Stimulated activated naive B cell treated with anti-CD40 and anti-IgM and Interleukin-4, amounts not matched to agents 10 μg/mL and 1 μg/mL and 100 μg/mL, for 72 hours (primary cell): Measurements from ENCODE around the gene LNX1.

Experiments
- ATAC-seq, 2 donors: fragments of 150-1000 bp; cut with Tn5 transposase; replicated peaks; 2 replicates each; pipeline ENCODE4 v1.10.0; 2021; ENCODE audit warnings: moderate library complexity in 1 of 2
- DNase-seq: peaks from one replicate; pipeline ENCODE4 v3.0.0; 2021
- H3K27ac Mint-ChIP-seq: one replicate; pipeline ENCODE4 v1.8.0; 2022; ENCODE audit warnings: mild to moderate bottlenecking, mixed read lengths
- H3K27me3 Mint-ChIP-seq, 2 donors: one replicate each; pipeline ENCODE4 v1.8.0; 2022; ENCODE audit warnings: mixed read lengths in 2 of 2
- H3K36me3 Mint-ChIP-seq, 2 donors: one replicate each; pipeline ENCODE4 v1.8.0; 2022; ENCODE audit warnings: mixed read lengths in 2 of 2, mild to moderate bottlenecking in 1 of 2
- H3K4me1 Mint-ChIP-seq, 2 donors: one replicate each; pipeline ENCODE4 v1.8.0; 2022; ENCODE audit warnings: mixed read lengths in 2 of 2, mild to moderate bottlenecking in 1 of 2
- H3K4me3 Mint-ChIP-seq, 2 donors: one replicate each; pipeline ENCODE4 v1.8.0; 2022; ENCODE audit warnings: mild to moderate bottlenecking in 2 of 2, mixed read lengths in 2 of 2, moderate library complexity in 1 of 2
- H3K9me3 Mint-ChIP-seq, 2 donors: one replicate each; pipeline ENCODE4 v1.8.0; 2022; ENCODE audit warnings: mixed read lengths in 2 of 2, mild to moderate bottlenecking in 1 of 2

The LNX1 gene

DNA sequence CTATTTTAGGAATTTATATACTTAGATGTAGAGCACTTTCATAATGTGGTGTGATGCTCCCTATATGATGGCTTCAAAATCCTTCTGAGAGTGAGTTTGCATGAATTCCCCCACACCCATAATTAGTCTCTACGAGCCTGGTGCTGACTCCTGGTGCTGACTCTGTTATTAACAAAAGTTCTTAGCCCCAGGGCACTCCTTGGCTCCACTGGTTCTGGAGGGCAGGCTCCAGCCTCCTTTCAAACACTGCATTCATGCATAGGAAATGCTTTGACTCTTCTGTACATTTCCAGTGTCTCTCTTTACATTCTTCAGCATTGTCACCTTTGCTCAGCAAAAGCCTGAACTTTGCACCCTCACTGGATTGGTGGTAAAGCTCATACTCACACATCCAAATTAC is 64.0 kb downstream of the LNX1 start:
- no peak for ATAC-seq
- Mint-ChIP-seq H3K4me3 (no peak overlapping the region), H3K9me3 (no peaks in the 10 kb centered on the region), H3K36me3 (no peaks in the 10 kb centered on the region), H3K27ac (no peak overlapping the region), H3K27me3 (peaks cover under 1 to 14% of the 10 kb centered on the region in 2 donors), H3K4me1 (no peaks in the 10 kb centered on the region)
- no peak for DNase-seq

DNA sequence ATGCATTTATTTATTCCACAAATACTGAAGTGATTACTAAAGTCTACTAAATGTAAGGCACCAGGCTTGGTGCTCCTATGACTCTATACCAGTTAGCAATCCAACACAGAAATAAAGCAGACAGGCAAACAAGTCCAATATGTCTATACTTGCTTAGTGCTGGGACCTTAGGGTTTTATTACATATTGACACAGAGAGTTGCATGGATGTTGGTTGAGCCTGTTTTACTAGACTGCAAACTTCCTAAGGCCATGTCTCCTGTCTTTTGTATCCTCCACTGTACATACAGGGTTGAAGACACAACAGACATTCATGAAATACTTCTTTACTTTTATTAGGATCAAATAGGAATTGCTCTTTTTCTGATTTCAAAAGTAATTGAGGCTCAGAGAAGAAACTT is 69.0 kb downstream of the LNX1 start:
- DNase-seq (no peak), ATAC-seq (no peak)
- peaks cover 7 to 10% of the 10 kb centered on the region in 2 donors for H3K27me3 Mint-ChIP-seq

DNA sequence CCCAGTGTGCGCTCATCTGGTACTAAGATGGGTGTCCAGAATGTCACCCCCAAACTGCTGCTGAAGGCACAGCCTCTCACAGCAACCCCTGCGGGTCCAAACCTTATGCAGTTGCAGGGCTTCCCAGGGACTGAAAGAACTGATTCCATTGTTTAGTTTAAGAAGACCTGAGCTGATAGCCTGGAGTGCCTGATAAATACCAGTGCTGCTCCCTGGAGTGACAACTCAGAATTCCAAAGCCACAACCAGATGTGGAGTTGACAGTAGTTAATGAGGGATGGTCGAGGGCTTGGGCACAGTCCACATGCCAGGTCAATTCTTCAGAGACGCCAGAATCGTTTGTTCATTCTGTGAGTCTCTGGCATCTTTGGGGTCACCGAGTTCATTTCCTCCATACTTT is 71.2 kb downstream of the LNX1 start:
- H3K9me3 Mint-ChIP-seq: no peaks in the 10 kb centered on the region
- H3K36me3 Mint-ChIP-seq: no peaks in the 10 kb centered on the region
- H3K27ac Mint-ChIP-seq: no peak overlapping the region
- no peaks in the 10 kb centered on the region for H3K4me1 Mint-ChIP-seq
- no peak for ATAC-seq
- no peak overlapping the region for H3K4me3 Mint-ChIP-seq
- DNase-seq: no peak
- H3K27me3 Mint-ChIP-seq: peaks cover 7 to 10% of the 10 kb centered on the region in 2 donors

More for the DNA sequence above, 69.0 kb downstream of the LNX1 start:
- Mint-ChIP-seq H3K4me1 (no peaks in the 10 kb centered on the region), H3K9me3 (no peaks in the 10 kb centered on the region), H3K36me3 (no peaks in the 10 kb centered on the region), H3K27ac (no peak overlapping the region), H3K4me3 (no peak overlapping the region)

DNA sequence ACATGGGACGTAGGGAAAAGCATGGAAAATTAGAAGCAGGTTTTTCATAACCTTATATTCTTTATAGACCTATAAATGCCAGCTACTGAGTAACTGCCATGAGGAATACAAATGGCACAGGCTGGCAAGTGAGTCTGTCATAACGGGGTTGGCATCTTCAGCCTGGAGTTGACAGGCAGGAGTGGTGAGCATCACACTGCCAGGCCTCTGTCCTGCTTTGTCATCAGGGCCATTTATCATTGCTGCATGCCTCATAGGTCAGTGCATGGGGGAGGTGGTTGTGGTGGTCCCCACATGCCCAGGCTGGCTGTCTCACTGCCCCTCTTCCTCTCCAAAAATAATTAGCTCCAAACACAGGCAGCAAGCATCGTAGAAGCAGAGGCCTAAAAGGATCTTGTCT is 72.5 kb downstream of the LNX1 start:
- Mint-ChIP-seq H3K4me3 (no peak overlapping the region), H3K36me3 (no peaks in the 10 kb centered on the region), H3K27ac (no peak overlapping the region), H3K4me1 (no peaks in the 10 kb centered on the region), H3K27me3 (peaks cover 7 to 10% of the 10 kb centered on the region in 2 donors), H3K9me3 (no peaks in the 10 kb centered on the region)
- no peak for ATAC-seq
- DNase-seq: no peak

DNA sequence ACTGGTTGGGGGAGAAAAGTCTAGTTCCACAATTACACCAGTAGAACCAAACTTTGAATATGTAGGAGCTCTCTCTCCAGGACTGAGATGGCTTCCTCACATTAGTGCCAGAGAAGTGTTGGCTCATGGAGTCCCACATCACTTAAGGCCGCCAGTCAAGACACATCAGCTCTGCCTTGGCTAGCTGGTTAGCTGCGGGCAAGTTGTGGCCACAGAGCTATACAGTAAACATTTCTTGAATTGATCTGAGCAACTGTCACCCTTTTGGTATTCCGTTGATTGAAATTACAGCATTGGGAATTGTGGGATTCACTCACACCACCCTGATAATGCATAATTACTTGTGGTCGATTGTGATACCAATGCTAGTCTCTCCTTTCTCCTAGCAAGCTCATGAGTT is 76.2 kb downstream of the LNX1 start:
- Mint-ChIP-seq H3K27ac (no peak overlapping the region), H3K9me3 (no peaks in the 10 kb centered on the region), H3K4me3 (no peak overlapping the region), H3K4me1 (no peaks in the 10 kb centered on the region), H3K27me3 (peaks cover 0 to 9% of the 10 kb centered on the region in 2 donors), H3K36me3 (no peaks in the 10 kb centered on the region)
- no peak for ATAC-seq
- DNase-seq: no peak

DNA sequence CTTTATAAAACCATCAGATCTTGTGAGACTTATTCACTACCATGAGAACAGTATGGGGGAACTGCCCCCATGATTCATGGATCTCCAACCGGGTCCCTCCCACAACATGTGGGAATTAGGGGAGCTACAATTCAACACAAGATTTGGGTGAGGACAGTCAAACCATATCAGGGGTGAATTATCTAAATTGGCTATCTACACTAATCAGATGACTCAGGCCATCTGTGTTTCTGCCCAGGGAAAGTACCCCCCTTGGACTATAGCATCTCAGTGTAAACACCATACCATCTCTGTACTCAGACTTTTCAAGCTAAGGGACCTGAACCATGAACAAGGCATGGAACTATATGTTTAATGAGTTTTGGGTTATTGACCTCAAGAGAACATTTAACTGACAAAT is 76.8 kb downstream of the LNX1 start:
- Mint-ChIP-seq H3K4me1 (no peaks in the 10 kb centered on the region), H3K27ac (no peak overlapping the region), H3K4me3 (no peak overlapping the region), H3K9me3 (no peaks in the 10 kb centered on the region), H3K36me3 (no peaks in the 10 kb centered on the region), H3K27me3 (peaks cover 0 to 9% of the 10 kb centered on the region in 2 donors)
- ATAC-seq (no peak), DNase-seq (no peak)

DNA sequence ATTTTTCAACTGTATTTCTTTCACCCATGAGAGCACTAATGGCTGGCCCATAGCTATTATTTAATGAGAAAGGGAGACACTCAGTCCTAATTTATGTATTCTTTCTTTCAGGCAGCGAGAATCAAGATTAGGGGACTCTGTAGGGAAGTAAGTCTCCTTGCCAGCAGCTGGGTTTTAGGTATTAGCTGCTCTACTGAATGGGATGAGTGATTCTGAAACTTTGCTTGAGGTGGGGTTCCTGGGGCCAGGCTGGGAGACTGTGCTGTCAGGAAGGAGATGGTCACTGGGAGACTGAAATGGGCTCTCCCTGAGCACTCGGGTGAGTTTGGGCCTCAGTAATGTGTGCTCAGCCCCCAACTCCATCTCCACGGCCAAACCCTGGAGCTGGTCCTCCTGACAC is 78.7 kb downstream of the LNX1 start:
- H3K4me3 Mint-ChIP-seq: no peak overlapping the region
- no peaks in the 10 kb centered on the region for H3K4me1 Mint-ChIP-seq
- DNase-seq: no peak

DNA sequence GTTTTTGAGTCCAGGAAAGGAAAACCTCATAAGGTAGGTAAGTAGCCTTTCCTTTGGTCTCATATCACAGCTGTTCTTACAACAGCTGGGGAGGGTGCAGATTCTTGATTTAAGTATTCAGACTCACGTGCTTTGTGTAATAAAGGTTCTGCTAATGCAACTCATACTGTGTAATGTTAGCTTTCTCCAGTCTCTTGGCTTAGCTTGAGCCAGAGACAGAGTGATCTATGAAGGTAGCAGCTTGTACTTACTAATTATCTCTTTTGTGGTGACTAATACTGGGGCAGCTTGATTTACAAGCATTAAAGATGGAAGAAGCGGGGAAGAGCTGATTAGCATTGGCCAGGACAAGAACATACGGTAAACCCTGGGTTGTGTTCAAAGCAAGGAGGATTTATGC is 80.3 kb downstream of the LNX1 start:
- DNase-seq (no peak), ATAC-seq (no peak)
- H3K4me1 Mint-ChIP-seq: no peaks in the 10 kb centered on the region
- H3K27ac Mint-ChIP-seq: no peak overlapping the region
- no peaks in the 10 kb centered on the region for H3K9me3 Mint-ChIP-seq
- no peaks in the 10 kb centered on the region for H3K36me3 Mint-ChIP-seq
- no peak overlapping the region for H3K4me3 Mint-ChIP-seq
- H3K27me3 Mint-ChIP-seq: peaks cover 0 to 9% of the 10 kb centered on the region in 2 donors

More for the DNA sequence above, 78.7 kb downstream of the LNX1 start:
- Mint-ChIP-seq H3K36me3 (no peaks in the 10 kb centered on the region), H3K9me3 (no peaks in the 10 kb centered on the region), H3K27ac (no peak overlapping the region), H3K27me3 (peaks cover 0 to 9% of the 10 kb centered on the region in 2 donors)
- ATAC-seq: no peak

DNA sequence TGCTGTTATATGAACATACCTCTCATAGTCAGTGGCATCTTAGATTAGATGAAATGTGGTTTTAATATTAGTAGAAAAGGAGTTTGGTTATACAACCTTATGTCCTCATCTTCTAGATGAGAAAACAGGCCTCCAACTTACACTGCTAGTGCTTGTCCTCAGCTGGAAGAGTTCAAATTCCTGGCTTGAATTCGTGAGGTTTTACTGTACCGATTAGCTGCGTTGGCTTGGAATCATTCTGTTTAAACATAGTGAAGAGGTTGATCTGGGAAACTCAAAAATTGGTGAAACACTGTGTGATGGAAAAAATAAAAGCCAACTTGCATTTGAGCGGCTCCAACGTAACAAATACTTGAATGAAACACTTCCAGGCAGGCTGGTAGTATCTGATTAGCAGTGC is 81.0 kb downstream of the LNX1 start:
- Mint-ChIP-seq H3K4me1 (no peaks in the 10 kb centered on the region), H3K36me3 (no peaks in the 10 kb centered on the region), H3K4me3 (no peak overlapping the region), H3K27ac (no peak overlapping the region), H3K9me3 (no peaks in the 10 kb centered on the region), H3K27me3 (peaks cover 0 to 9% of the 10 kb centered on the region in 2 donors)
- DNase-seq: no peak
- no peak for ATAC-seq

DNA sequence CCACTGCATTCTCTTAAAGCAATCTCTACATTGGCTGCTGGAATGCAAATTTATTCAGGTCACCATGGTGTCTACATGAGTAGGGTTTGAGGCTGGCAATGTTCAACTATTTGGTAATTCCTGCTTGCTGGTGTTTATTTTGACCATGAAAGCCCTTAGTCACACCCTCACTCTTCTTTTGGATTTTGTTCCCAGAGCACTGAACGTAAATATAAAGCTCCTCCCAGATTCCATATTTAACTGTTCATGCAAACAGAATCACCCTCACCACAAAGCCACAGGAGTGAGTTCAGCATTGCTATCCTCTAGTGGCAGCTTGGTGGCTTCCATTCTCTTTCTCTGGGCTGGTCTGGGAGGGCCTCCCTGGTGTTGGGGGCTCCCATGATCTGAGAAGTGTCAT is 82.8 kb downstream of the LNX1 start:
- Mint-ChIP-seq H3K36me3 (no peaks in the 10 kb centered on the region), H3K9me3 (no peaks in the 10 kb centered on the region), H3K27me3 (peaks cover 0 to under 1% of the 10 kb centered on the region in 2 donors), H3K27ac (no peak overlapping the region), H3K4me1 (no peaks in the 10 kb centered on the region), H3K4me3 (no peak overlapping the region)
- no peak for DNase-seq
- ATAC-seq: no peak

DNA sequence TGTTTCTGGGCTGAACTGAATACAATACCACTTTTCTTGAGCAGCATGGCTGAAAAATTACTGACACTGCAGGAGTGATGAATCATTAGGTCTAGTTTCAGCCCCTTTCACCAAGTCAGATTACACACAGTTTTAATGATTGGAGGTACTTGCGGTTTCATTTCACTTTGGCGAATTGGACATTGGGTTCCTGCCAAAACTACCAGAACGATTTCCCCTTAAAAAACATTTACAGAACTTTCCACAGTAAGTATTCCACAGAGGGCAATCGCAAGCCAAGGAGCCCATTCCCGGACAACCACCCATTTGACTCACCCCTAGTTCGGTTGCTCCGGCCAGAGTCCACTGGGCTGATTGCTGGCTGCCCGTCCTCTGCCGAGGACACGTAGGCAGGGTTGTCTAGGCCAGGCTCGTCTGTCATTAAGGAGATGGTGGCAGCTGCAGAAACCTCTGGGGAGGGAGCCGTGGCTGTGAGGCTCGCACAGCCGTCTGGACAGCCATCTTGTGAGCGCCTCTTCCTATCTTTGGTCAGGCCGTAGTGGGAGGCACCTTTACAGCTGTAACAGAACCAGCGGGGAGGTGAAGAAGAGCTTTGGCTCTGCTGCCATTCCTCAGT is 83.5 kb downstream of the LNX1 start:
- Mint-ChIP-seq H3K9me3 (no peaks in the 10 kb centered on the region), H3K27ac (no peak overlapping the region), H3K36me3 (no peaks in the 10 kb centered on the region), H3K4me3 (no peak overlapping the region), H3K4me1 (no peaks in the 10 kb centered on the region), H3K27me3 (no peaks in the 10 kb centered on the region)
- DNase-seq (no peak), ATAC-seq (no peak)

DNA sequence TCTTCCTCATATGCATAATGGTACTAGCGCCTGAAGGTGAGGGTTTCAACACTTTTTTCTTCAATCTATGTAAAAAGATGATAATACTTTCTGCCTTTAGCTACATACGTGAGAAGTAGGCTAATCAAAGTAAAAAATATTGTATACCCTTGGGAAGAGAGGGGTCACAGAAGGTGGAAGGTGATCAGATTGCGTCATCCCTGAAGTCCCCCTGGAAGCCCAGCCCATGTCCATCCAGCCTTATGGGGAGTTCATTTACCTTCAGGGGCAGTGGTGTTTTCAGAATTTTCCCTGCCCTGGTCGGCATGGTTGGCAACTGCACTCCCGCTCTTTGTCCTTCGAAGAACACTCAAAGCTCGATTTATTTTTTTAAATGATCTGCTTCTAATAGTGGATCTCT is 84.2 kb downstream of the LNX1 start:
- H3K9me3 Mint-ChIP-seq: no peaks in the 10 kb centered on the region
- no peaks in the 10 kb centered on the region for H3K36me3 Mint-ChIP-seq
- DNase-seq (no peak), ATAC-seq (no peak)
- no peaks in the 10 kb centered on the region for H3K27me3 Mint-ChIP-seq
- no peaks in the 10 kb centered on the region for H3K4me1 Mint-ChIP-seq
- H3K27ac Mint-ChIP-seq: no peak overlapping the region
- H3K4me3 Mint-ChIP-seq: no peak overlapping the region

DNA sequence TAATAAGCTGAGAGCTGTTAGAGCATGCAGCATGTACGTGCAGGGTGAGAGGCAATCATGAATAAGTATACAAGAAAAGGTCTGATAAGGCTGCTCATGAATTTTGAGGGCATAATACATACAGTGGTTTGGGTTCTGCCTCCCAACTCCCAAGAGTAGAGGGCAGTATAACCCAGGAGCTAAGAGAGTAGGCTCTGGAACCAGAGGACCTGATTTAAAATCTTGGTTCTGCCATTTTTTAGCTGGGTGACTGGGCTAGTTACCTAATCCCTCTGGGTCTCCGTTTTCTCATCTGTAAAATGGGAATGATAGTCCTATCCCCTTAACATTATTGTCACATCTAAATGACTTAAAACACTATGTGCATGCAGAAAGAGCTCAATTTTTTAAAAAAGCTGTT is 85.3 kb downstream of the LNX1 start:
- H3K27me3 Mint-ChIP-seq: no peaks in the 10 kb centered on the region
- ATAC-seq: no peak
- no peaks in the 10 kb centered on the region for H3K4me1 Mint-ChIP-seq
- H3K27ac Mint-ChIP-seq: no peak overlapping the region
- DNase-seq: no peak
- no peaks in the 10 kb centered on the region for H3K36me3 Mint-ChIP-seq
- H3K4me3 Mint-ChIP-seq: no peak overlapping the region
- no peaks in the 10 kb centered on the region for H3K9me3 Mint-ChIP-seq

DNA sequence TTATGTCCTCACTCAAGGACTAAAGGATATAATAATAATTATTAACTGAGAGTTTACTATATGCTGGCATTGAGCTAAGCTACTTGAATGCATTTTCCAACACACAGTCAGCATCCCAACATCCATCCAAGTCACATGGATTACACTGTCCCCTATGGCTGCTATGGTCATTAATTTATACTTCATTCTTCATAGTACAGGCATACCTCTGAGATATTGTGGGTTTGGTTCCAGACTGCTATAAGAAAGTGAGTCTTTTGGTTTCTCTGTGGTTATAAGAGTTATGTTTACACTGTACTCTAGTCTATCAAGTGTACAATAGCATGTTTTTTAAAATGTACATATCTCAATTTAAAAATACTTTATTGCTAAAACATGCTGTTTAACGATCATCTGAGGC is 89.2 kb downstream of the LNX1 start:
- Mint-ChIP-seq H3K27me3 (no peaks in the 10 kb centered on the region), H3K36me3 (no peaks in the 10 kb centered on the region), H3K27ac (no peak overlapping the region), H3K4me1 (no peaks in the 10 kb centered on the region), H3K9me3 (no peaks in the 10 kb centered on the region), H3K4me3 (no peak overlapping the region)
- no peak for ATAC-seq
- DNase-seq: no peak

DNA sequence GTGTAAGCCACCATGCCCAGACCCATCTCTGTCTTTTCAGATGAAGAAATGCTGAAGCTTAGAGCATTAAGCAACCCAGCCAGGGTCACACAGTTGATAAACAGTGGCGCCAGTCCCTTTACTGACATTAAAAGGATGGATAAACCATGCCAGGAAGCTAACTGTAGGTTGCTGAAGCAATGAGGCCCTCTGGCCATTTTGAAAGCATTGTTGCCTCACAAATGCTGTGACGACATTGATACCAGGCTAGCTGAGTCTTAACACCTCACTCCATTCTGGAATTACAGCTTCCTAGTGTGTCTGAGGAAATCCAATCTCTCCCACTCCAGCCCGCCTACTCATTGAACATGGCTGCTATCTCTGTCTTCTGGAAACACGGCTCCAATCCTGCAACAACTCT is 89.7 kb downstream of the LNX1 start:
- H3K4me1 Mint-ChIP-seq: no peaks in the 10 kb centered on the region
- DNase-seq (no peak), ATAC-seq (no peak)
- H3K4me3 Mint-ChIP-seq: no peak overlapping the region
- no peaks in the 10 kb centered on the region for H3K36me3 Mint-ChIP-seq
- H3K27me3 Mint-ChIP-seq: no peaks in the 10 kb centered on the region
- no peaks in the 10 kb centered on the region for H3K9me3 Mint-ChIP-seq
- no peak overlapping the region for H3K27ac Mint-ChIP-seq

DNA sequence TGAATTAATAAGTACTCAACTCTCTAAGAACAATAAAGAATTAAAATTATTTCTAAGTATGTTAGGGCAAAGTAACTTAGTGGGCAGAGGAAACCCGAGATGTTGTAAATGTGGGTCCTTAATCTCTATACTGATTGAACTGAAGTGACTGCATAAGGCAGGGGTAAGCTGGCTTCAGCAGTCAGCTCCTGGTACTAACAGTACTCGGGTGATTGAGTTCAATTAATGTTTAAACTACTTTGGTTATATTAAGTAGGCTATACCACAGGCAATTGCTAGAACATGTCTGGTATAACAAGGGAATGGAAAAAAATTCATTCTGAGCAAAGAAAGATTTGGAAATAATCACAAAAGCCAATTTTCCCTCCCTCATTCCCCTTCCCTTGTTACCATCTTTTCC is 90.7 kb downstream of the LNX1 start:
- Mint-ChIP-seq H3K4me3 (no peak overlapping the region), H3K4me1 (no peaks in the 10 kb centered on the region), H3K27ac (no peak overlapping the region), H3K9me3 (no peaks in the 10 kb centered on the region), H3K36me3 (no peaks in the 10 kb centered on the region), H3K27me3 (no peaks in the 10 kb centered on the region)
- ATAC-seq (no peak), DNase-seq (no peak)
